SW 1271 (cell line): ENCODE measurements around the gene RPL12.

Experiments used
- DNase-seq, 2 experiments: peaks; one replicate each; lab custom pipeline; 2025; lab: John Stamatoyannopoulos, UW

The RPL12 gene

DNA sequence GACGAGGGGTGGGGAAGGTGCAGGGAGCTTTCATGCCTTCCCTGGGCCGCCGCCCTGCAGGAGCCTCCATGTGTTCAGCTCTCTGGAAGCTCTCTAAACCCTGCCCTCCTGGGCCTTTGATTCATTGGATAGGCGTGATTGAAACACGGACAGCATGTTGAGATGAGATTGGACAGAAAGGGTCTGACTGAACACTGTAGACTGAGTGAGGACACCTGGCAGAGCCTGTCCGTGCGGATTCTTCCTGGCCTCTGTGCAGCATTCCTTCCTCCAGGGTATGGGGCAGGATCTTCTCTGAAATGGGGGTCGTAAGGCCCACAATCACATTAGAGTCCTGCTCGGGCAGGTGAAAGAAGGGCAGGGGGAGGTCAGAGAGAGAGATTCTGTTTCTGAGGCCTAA, 12.8 kb downstream of the RPL12 start:
- no peak for DNase-seq

DNA sequence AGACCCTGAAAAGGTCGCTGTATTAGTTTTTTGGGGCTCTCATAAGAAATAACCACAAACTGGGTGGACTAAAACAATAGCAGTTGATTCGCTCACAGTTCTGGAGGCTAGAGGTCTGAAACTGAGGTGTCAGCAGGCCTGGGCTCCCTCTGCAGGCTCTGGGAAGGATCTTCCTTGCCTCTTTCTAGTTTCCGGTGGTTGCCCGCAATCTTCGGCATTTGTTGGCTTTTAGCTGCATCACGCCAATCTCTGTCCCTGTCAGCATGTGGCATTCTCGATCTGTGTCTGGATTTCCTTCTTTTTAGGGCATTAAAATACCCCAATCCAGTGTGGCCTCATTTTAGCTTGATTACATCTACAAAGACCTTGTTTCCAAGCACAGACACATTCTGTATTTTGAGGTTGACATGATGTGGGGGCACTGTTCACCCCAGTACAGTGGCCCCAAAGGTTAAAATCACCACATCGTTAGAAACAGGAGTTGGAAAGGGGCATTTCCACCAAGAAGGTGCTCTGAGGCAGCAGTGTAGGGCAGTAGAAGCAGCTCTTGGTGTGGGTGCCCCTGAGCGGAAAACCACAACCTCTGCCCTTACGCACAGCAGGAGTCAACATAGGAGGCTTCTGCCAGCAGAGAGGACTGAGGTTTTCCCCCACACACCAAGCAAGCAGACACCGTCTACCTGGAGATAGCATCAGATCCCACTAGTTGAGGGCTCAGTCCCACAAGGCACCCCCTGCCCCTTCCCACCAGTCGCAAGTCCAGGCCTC, 13.5 kb downstream of the RPL12 start:
- DNase-seq, result no peak

DNA sequence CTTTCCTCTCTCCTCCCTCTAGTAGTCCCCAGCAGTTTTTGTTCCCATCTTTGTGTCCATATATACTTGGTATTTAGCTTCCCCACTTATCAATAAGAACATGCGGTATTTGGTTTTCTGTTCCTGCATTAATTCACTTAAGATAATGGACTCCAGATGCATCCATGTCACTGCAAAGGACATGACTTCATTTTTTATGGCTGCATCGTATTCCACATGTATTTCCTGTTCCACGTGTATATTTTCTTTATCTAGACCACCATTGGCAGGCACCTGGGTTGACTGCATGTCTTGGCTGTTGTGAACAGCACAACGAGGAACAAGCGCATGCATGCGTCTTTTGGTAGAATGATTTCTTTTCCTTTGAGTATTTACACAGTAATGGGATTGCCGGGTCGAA, 20.8 kb downstream of the RPL12 start:
- DNase-seq, result no peak

DNA sequence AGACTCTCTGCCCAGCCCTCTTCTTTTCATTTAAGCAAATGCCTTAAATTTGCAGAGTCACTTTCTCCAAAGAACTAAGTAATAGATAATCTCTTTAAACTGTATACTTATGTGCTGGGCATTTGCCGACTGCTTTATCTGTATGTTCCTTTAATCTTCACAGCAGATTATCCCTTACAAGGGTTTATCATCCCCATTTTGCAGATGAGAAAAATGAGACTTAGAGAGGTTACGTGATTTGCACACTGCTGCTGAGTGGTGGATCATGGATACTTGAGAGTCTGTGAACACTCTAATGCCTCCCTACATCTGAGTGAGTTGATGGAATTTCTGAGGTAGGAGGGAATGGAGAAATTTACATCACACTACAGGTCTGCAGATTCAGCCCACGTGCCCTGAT, 22.9 kb downstream of the RPL12 start:
- DNase-seq, result no peak

DNA sequence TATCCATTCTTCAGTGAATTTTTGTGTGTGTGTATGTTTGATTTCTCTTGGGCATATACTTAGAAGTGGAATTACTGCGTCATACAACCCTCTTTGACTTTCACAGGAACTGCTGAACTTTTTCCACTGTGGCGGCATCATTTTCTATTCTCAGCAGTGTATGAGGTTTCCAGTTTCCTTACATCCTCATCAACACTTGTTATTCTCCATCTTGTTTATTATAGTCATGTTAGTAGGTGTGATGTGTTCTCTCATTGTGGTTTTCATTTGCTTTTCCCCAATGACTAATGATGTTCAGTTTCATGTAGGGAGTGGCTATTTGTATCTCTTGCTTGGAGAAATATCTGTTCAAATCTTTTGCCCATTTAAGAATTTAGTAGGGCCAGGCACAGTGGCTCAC, 24.4 kb downstream of the RPL12 start:
- DNase-seq, result no peak

DNA sequence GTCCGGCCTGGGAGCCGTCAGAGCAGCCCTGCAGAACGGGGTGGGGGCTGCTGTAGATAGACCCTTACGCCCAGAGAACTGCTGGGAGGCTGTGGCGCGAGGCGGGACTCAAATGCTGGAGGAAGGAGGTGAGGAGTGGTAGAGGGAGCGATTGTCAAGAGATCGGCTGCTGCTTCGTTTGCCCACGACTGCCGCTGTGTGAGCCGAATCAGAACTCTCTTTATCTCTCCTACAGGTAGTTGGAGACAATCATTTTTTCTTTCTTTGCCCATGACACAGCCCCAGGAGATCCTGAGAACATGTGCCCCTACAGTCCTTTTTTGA, 26.6 kb downstream of the RPL12 start:
- peak in 1 of 2 experiments; percentile 50 for DNase-seq

DNA sequence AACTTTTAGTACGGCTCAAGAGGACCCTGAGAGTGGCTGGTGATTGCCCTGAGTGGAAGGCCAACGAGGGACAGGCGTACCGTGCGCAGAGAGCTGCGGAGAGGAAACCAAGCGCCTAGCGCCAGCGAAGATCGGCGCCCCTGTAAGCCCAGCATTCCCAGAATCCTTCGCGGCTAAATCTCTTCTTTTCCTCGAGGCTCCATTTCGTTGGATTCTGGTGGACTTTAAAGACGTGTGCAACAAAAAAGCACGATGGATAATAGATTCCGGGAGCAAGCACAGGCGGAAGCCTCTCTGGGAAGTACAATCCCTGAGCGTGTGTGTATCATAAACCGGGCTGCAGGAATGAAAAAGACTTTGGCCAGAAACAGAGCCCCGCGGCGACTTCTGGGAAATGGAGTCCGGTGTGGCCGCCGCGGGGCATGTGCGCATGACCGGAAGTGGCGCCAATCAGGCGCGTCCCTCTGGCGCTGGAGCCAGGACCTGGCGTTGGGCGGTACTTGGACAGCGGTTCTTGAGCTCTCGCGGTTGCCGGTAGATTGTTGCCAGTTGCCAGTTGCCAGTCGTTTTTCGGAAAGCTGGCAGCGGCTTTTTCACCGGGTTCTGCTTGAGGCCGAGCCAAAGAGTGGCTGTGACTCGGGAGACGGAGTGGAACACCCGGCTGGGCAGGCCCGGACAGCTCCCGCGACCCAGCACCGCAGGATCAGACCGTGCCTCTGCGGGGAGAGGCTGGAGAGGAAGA, 27.1 kb downstream of the RPL12 start, which contains the start of gene ZNF79:
Gene ZNF79 (plus strand): TSS at position 449 of the 742 bp plus-strand sequence. CDS start 406 bp downstream, outside the sequence.
- peak; percentile 84 to 95 for DNase-seq

DNA sequence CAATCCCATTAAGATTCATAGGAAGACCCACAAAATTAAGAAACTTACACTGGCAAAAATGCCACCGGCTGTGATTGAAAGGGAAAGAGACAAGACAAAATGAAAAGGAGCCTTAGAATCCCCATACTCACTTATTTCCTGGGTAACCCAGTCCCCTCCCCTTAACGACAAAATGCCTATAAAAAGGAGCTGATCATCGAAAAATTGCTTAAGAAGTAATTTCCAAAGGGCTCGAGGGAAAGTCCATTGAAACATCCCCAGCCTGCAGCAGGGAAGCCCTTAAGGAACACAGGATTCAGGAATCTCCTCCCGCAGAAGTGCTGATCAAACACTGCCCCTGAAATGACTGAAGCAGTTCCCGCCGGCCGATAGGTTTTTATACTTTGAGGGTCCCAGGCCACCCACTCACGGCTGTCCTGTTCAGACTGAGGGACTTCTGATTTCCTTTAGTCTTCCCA, 27.7 kb downstream of the RPL12 start:
- DNase-seq, result no peak

DNA sequence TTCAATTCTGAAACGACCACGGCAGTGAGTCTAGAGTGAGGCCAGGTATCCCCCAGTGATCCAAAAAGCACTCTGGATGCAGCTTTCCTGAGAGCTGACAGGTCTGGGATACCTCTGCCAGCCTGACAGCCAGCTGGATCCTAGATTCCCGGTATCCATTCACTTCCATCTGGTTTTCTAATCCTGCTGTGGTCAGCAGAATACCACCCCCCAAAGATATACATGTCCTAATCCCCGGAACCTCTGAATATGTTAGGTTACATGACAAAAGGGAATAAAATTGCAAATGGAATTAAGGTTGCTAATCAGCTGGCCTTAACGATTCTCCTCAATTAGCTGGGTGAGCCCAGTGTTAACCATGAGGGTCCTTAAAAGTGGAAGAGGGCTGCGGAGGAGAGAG, 28.4 kb downstream of the RPL12 start:
- DNase-seq, result no peak

DNA sequence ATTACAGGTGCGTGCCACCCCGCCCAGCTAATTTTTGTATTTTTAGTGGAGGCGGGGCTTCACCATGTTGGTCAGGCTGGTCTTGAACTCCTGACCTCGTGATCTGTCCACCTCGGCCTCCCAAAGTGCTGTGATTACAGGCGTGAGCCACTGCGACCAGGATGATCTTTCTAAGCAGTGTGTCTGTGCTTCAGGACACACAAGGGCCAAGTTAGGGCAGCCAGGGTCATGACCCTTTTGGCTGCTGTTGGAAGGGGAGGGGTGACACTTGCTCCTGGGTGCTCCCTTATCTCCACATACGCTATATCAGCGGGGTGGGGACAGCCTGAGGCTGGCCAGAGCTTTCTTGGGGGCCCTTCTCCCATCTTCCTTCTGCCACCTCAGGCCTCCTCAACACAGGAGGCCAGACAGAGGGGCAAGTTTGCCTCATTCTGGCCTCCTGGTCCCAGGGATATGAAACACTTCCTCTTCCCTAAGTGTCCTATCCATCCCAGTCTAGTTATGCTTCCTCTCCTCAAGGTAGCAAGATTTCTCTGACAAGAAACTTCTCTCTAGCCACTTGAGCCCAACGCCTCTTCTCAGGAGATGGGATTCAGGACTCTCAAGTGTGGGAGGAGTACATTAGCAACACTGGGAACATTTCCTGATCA, 28.9 kb downstream of the RPL12 start:
- no peak for DNase-seq

DNA sequence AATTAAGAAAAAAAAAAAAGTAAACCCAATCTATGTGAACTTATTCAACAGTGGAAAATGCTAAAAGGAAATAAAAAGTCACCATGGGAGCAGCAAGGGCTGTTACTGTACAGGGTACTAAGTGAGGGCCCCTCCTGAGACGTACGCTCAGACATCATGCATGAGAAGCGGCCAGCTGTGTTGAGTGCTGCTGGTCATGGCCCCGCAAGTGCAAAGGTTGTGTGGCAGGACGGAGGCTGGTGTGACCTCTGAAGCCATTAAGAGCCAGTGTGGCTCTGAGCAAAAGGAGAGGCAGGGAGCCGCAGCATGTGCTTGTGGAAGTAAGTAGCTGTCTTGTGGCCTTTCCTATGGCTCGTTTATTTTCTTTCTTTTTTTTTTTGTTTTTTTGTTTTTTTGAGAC, 30.1 kb downstream of the RPL12 start:
- DNase-seq, result no peak

DNA sequence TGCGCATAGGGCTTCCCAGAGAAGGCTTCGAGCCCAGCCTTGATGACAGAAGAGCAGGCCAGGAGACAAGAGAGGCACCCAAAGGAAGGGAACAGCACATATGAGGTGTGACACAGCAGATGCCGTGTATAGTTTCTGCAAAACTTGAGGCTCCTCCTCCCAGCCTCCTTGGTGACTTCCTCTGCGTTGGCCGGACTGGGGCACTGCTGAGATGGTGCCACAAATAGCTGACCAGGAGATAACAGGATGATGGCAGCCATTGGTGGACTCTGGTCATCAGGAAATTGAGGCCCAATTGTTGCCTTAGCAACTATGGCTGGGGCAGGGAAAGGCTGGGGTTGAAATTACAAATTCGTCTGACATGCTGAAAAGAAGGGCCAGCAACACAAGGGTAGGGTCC, 31.9 kb downstream of the RPL12 start:
- DNase-seq, result no peak

DNA sequence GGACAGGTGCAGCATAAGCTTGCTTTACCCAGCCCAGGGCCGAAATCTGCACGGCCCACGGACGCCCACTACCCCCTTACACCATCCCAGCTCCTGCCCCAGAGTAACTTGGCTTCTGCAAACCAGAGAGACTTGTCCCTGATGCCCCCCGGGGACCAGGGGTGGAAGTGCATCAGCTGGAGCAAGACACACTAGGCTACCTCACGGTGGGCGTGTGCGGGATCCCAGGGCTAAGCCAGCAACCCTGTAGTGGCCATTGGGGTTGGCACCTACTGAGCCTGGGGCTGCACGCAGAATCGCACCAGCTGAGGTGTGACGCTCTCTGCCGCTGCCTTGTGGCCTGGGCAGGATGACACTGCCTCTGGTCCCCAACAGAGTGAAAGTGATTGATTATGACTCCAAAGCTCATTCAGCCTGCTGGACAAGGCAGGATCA, 33.2 kb downstream of the RPL12 start:
- DNase-seq, result peak in 1 of 2 experiments; percentile 29

DNA sequence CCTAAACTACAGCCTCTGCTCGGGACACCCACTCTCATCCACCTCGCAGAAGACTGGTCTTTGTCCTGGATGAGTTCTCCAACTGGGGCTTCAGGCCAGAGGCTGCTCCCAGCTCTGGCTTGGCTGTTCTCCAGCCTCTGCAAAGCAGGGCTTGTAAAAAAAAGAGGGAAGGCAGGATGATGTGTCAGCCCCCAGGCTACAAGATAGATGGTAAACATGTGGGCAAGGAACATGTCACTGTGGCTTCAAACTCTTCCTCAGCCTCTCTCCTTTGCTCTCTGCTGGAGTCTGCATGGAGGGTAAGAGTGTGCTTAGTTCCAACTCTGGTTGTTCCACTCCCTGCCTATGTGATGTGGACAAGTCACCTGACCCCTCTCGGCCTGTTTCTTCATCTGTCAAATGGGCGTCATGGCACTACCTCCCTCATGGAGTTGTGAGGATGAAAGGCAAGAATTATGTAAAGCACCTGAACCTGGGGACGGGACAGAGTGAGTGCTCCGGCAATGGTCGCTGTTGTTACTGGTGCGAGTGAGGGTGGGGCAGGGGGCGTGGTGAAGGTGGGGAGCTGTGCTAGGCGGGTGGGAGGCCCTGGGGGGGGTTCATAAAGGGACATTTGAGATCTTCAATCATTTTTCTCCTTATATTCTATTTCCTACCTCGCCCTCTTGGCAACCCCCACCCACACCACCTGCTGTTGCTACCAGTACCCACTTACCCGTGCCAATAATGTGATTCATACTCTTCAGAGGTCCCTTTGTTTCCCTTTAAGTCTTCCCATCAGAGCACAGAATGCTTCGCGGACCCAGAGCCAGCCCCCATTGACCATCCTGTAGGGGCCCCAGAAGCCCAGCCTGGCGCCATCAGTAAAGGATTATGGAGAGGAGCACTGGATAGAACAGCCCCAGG, 33.8 kb downstream of the RPL12 start:
- DNase-seq, result peak in 1 of 2 experiments; percentile 31

DNA sequence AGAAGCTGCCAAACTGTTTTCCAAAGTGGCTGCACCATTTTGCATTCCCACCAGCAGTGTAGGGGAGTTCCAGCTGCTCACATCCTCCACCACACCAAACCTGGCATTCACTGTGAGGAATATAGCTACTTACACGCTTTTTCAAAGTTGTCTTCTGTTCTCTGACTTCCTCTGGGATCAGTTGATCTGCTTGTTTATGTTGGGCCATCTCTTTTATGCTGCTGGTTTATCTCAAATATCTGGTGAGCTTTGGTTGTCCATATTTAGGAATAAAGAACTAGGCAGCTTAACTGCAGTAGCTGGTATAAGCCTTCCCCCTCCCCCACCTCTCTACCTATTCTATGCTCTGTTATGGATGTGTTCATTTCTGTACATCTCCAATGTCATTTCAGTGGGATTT, 35.5 kb downstream of the RPL12 start:
- DNase-seq, result no peak

DNA sequence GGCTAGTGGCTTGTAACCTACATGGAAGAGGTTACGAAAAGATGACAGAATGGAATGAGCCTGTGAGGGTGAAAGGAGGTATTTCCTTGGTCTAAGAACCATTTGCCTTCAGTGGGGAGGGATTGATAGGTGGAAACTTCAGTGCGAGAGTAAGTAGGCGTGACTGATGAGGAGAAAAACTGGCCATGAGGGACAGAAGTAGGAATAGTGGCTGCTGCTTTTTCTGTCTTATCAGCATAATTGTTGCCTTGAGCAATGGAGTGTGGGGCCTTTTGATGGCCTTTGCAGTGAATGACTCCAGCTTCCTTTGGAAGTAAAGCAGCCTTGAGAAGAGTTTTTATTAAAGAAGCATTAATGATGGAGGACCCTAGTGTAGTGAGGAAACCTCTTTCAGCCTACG, 36.1 kb downstream of the RPL12 start:
- no peak for DNase-seq

DNA sequence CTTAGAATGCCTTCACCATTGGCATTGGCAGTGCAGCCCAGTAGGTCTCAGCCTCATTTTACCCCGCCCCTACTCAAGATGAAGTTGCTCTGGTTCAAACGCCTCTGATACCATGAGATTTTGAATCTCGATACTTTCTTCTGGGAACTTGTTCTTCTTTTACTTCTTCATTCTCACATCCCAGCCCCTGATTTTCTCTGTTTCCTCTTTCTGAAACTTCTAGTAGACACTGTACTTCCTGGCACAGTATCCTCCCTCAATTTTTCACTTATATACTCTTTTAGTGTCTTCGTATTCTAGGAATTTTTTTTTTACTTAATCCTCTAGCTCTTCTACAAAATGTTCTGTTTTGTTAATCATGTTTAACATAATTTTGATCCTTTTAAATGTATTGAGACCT, 40.1 kb downstream of the RPL12 start:
- DNase-seq, result no peak

DNA sequence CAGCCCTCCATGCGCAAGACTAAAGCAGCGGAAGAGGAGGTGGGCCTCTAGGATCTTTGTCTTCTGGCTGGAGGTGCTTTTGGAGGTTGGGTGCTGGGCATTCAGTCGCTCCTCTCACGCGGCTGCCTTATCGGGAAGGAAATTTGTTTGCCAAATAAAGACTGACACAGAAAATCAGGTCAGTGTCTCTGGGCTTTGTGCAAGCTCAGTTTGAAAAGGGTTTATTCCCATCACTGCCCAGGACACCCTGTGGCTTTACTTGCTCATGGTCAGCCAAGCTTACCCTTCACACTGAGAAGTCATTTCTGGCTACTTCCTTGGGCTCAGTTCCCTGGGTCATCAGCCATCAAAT, 43.7 kb downstream of the RPL12 start:
- no peak for DNase-seq

DNA sequence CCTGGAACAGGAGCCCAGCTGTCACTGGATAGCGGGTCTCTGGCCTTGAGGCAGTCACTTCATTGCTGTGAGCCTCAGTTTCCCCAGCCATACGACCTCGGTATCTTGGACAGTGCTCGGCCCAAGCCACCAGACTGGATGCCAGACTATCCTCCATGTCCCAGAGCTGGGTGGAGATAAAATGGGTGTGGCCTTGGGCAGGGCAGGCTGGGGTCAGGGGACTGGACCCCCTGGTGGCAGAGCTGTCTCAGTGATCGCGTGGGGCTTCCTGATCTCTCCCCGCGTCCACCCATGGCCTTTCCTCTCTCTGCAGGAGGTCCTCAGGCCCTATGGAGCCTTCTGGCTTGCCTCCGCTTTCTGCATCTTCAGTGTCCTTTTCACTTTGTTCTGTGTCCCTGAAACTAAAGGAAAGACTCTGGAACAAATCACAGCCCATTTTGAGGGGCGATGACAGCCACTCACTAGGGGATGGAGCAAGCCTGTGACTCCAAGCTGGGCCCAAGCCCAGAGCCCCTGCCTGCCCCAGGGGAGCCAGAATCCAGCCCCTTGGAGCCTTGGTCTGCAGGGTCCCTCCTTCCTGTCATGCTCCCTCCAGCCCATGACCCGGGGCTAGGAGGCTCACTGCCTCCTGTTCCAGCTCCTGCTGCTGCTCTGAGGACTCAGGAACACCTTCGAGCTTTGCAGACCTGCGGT, 44.3 kb downstream of the RPL12 start:
- no peak for DNase-seq

DNA sequence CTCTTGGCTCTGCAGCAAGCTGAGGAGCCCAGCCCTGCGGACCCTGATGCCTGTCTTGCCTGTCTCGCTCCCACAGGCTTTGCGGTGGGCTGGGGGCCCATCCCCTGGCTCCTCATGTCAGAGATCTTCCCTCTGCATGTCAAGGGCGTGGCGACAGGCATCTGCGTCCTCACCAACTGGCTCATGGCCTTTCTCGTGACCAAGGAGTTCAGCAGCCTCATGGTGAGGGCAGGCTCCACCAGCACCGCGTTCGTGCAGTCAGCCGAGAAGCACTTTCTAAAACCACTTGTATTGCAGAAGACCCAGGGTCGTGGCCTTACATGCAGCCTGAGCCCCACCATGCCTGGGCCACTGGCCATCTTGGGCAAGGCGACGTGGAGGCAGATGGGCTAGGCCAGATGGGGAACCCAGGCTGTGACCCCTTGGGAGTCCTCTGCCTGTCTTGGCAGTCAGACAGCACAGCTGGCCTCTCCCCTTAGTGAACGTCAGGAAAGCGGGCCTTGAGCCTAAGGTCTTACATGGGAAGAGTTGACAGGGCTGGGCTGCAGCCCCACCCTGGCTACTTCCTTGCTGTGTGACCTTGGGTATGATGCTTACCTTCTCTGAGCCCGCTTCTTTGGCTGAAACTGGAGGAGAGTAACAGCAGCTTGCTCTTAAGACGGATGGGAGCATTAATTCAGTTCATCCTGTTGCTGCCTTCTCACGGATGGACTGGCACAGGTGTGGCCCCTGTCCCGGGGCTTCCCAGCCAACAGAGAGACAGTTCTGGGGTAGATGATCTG, 45.7 kb downstream of the RPL12 start:
- DNase-seq, result no peak

DNA sequence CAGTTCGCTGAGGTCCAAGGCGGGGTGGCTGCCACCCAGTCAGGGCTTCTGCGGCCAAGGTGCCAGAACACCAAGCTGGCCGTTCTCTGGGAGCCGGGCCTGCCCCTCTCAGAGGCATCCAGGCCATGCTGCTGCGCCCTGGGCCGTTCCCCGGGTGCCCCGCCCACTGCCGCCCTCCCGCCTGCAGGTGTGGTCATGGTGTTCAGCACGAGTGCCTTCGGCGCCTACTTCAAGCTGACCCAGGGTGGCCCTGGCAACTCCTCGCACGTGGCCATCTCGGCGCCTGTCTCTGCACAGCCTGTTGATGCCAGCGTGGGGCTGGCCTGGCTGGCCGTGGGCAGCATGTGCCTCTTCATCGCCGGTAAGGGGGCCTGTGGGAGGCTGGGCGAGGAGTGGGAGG, 46.6 kb downstream of the RPL12 start:
- no peak for DNase-seq
